HL-60 (cell line): Measurements from ENCODE around the gene SMIM13.

Experiments
- DNase-seq, 2 experiments: peaks; one replicate each; pipeline ENCODE4 v3.0.0-alpha.2; 2010 to 2020; ENCODE audit warnings: low read depth in 1 of 2, low spot score in 1 of 2
- H3K27ac ChIP-seq: fragments of 250-450 bp; sonication (Bioruptor Pico); replicated peaks from 2 replicates; pipeline ENCODE4 v1.5.1; 2020; ENCODE audit warnings: mild to moderate bottlenecking, moderate library complexity
- H3K27me3 ChIP-seq: fragments of 250-450 bp; sonication (Bioruptor Pico); 2 replicates; pipeline ENCODE4 v1.5.1; 2021; ENCODE audit warnings: mild to moderate bottlenecking, moderate library complexity; ENCODE audit not compliant: insufficient read depth, poor library complexity, severe bottlenecking
- H3K4me3 ChIP-seq: replicated peaks from 2 replicates; pipeline ENCODE4 v1.5.1; 2011; ENCODE audit warnings: mild to moderate bottlenecking, control low read depth, low read length; ENCODE audit not compliant: insufficient read depth
- GABPA ChIP-seq: IDR thresholded peaks from 2 replicates; pipeline ENCODE4 v1.6.1; 2012; ENCODE audit warnings: low read depth
- POLR2AphosphoS5 ChIP-seq: IDR thresholded peaks from 2 replicates; pipeline ENCODE4 v1.6.1; 2012; ENCODE audit warnings: low read depth
- REST ChIP-seq: IDR thresholded peaks from 2 replicates; pipeline ENCODE4 v1.6.1; 2012; ENCODE audit warnings: low read depth; ENCODE audit not compliant: insufficient replicate concordance
- SPI1 ChIP-seq: IDR thresholded peaks from 2 replicates; pipeline ENCODE4 v1.6.1; 2012; ENCODE audit warnings: low read depth, mild to moderate bottlenecking, borderline replicate concordance
- TF ChIP-seq, protein P1 (sequence below): IDR thresholded peaks from one replicate; pipeline ENCODE4 v1.5.1; 2011; ENCODE audit warnings: low read length, control low read depth, inconsistent platforms; ENCODE audit not compliant: insufficient read depth

The SMIM13 gene

DNA sequence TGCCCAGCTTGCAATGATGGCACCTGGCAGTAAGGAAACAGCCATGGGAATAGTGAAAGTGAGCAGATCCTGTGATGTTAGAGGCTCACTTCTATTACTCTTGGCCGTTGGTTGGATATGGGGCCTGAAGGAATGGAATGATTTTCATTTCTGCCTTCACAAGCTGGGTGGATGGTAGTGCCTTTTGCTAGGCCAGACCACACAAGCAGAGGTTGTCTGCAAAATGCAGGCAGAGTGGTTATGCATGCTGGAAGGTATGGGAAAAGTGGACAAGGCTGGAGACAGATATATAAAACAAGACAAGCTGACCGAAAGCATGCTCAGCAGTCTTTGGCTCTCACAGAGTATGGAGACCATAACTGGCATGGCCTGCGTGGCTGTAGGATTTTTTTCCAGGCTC, 68.6 kb downstream of the SMIM13 start:
- H3K4me3 ChIP-seq: no peak overlapping the region
- no peak for DNase-seq
- TF ChIP-seq POLR2AphosphoS5: no peak
- no peak for TF ChIP-seq SPI1
- TF ChIP-seq GABPA: no peak
- TF ChIP-seq, protein P1, sequence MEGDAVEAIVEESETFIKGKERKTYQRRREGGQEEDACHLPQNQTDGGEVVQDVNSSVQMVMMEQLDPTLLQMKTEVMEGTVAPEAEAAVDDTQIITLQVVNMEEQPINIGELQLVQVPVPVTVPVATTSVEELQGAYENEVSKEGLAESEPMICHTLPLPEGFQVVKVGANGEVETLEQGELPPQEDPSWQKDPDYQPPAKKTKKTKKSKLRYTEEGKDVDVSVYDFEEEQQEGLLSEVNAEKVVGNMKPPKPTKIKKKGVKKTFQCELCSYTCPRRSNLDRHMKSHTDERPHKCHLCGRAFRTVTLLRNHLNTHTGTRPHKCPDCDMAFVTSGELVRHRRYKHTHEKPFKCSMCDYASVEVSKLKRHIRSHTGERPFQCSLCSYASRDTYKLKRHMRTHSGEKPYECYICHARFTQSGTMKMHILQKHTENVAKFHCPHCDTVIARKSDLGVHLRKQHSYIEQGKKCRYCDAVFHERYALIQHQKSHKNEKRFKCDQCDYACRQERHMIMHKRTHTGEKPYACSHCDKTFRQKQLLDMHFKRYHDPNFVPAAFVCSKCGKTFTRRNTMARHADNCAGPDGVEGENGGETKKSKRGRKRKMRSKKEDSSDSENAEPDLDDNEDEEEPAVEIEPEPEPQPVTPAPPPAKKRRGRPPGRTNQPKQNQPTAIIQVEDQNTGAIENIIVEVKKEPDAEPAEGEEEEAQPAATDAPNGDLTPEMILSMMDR: no peak
- TF ChIP-seq REST: no peak
- no peaks in the 10 kb centered on the region for H3K27me3 ChIP-seq
- no peak overlapping the region for H3K27ac ChIP-seq

DNA sequence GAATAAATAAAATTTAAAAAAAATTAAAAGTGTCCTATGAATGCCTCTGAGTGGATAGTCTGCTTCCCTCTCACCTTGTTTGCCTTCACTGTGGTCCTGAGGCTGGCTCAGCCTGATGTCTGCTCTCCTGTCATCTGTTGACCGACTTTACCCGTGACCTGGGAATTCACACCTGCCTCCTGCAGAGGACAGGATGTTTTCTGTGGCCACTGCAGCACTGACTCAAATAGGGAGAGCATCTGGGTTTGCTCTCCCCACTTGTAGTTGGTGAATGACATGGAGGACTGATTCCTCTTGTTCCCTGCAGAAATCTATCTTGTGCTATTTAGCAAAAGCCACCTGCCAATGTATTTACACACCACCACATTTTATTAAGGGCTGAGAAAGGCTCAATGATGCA, 70.3 kb downstream of the SMIM13 start:
- no peak overlapping the region for H3K4me3 ChIP-seq
- H3K27ac ChIP-seq: no peak overlapping the region
- no peak for TF ChIP-seq POLR2AphosphoS5
- TF ChIP-seq, protein P1: no peak
- no peak for TF ChIP-seq REST
- no peak for TF ChIP-seq GABPA
- TF ChIP-seq SPI1: no peak
- DNase-seq: no peak
- no peaks in the 10 kb centered on the region for H3K27me3 ChIP-seq

- TF ChIP-seq, protein P1: no peak
- TF ChIP-seq SPI1 (no peak), GABPA (no peak), REST (no peak), POLR2AphosphoS5 (no peak)
- H3K4me3 ChIP-seq: no peak overlapping the region
- H3K27ac ChIP-seq: no peak overlapping the region
- no peak for DNase-seq
- no peaks in the 10 kb centered on the region for H3K27me3 ChIP-seq
These were observed 71.3 kb downstream of the SMIM13 start for GRCh38 chr6:11164717-11165646.
